ENCODE data around the gene KCNIP4. TPM values are rescaled to one million over a fixed set of nuclear protein-coding genes. Genes with fewer than 3 reads are reported as not detected.

Gene KCNIP4
- total and polyA plus RNA-seq, 10 of the 15 experiments (the other 5 are each of a cell fraction or from before 2014, with no cell fraction given), result 0.03 to 0.23 (median 0.13) TPM; not detected in 7

- H2AFZ ChIP-seq (ENCODE audit: control insufficient read depth, low read depth, low read length), result no peak overlapping the region
- no peaks in the 10 kb centered on the region for H3K9me3 ChIP-seq (replicated peaks; ENCODE audit: control insufficient read depth, insufficient read depth, low read length)
- intact Hi-C loops (cut with micrococcal nuclease; ENCODE audit: unreplicated experiment) (no loop called here), in situ Hi-C loops (cut with MboI) (no loop called here)
- DNase-seq (ENCODE audit: low read depth, low spot score) (no peak), ATAC-seq (no peak), FAIRE-seq (no peak)
- no TSS peak for BruUV-seq (replicated peaks)
- no peaks in the 10 kb centered on the region for H3K27me3 ChIP-seq (replicated peaks in 1 of 2; ENCODE audit: control insufficient read depth in 2 of 2, insufficient read depth in 2 of 2, low read length in 1 of 2)
- H3K36me3 ChIP-seq (ENCODE audit: control insufficient read depth in 2 of 2, insufficient read depth in 2 of 2, low read length in 1 of 2), result no peaks in the 10 kb centered on the region
- no peaks in the 10 kb centered on the region for H3K79me2 ChIP-seq (ENCODE audit: control insufficient read depth, insufficient read depth, low read length)
- H3K4me1 ChIP-seq (ENCODE audit: control insufficient read depth, insufficient read depth, low read length), result no peaks in the 10 kb centered on the region
- H3K4me2 ChIP-seq (ENCODE audit: control insufficient read depth, insufficient read depth), result no peak overlapping the region
- no peak overlapping the region for H3K27ac ChIP-seq (ENCODE audit: control insufficient read depth, insufficient read depth)
- POLR2A ChIA-PET, result no interaction called here
- no peaks in the 10 kb centered on the region for H4K20me1 ChIP-seq (ENCODE audit: control insufficient read depth, insufficient read depth)
- TF ChIP-seq IRF5 (IDR thresholded peaks at IDR 0.05; ENCODE audit: borderline replicate concordance) (no peak), ATF3 (IDR thresholded peaks at IDR 0.05; ENCODE audit: borderline replicate concordance, extremely low read depth, low read depth, low read length) (no peak), GATAD2B (conservative IDR thresholded peaks at IDR 0.05; ENCODE audit: low read depth) (no peak), ZNF207 (IDR thresholded peaks at IDR 0.05; ENCODE audit: borderline replicate concordance) (no peak), PBX3 (IDR thresholded peaks at IDR 0.05; ENCODE audit: insufficient replicate concordance, low read depth, low read length) (no peak), NFIC (IDR thresholded peaks at IDR 0.05; ENCODE audit: low read depth, low read length) (no peak), ELK1 (IDR thresholded peaks at IDR 0.05; ENCODE audit: low read depth, low read length) (no peak), SPI1 (IDR thresholded peaks at IDR 0.05; ENCODE audit: borderline replicate concordance, insufficient read depth, low read depth, low read length) (no peak), EZH2 (IDR thresholded peaks at IDR 0.05; ENCODE audit: borderline replicate concordance, control insufficient read depth, low read depth, low read length) (no peak)
- H3K4me3 ChIP-seq, result no peak overlapping the region
- SMC1A ChIA-PET (ENCODE audit: uncharacterized antibody, unreplicated experiment), result no interaction called here
- CTCF ChIA-PET, result interaction anchor here (0.5 kb wide), 1 partner anchor 204 kb away, joined by 3 read pairs; no protein-coding TSS in a partner anchor
- RAD21 ChIA-PET (ENCODE audit: unreplicated experiment), result no interaction called here
- no peak overlapping the region for H3K9ac ChIP-seq (ENCODE audit: control insufficient read depth, insufficient read depth, low read length)
Observed at GRCh38 chr4:20926529-20926928, 1022.0 kb downstream of the KCNIP4 start.

Data from GM12878 (cell line).